Right lung (tissue), 5 donors: ENCODE measurements around the gene EOGT. TPM values are rescaled to one million over a fixed set of nuclear protein-coding genes. Genes with fewer than 3 reads are reported as not detected.

Experiments used
- DNase-seq, 2 donors: peaks; one replicate each; pipeline ENCODE4 v3.0.0-alpha.2; 2013
- polyA plus RNA-seq, 5 donors: library from polyadenylated mRNA; unstranded; fragments of 120-200 nt; gene quantifications; one replicate each; pipeline versions ENCODE4 v1.2.1 to v1.2.3, GENCODE V29; 2013; ENCODE audit warnings: inconsistent platforms in 1 of 5, low replicate concordance in 1 of 5; ENCODE audit not compliant: insufficient read length in 5 of 5, insufficient read depth in 1 of 5

Gene EOGT
- polyA plus RNA-seq, 5 donors = 33.5 to 44.5 (median 39.7) TPM

GRCh38 chr3:68964694-68965093 is 48.8 kb downstream of the EOGT start:
- no peak for DNase-seq

GRCh38 chr3:68963891-68964290 is 49.6 kb downstream of the EOGT start:
- no peak for DNase-seq

GRCh38 chr3:68963376-68963775 is 50.1 kb downstream of the EOGT start:
- DNase-seq = peak; percentile 24 to 32

GRCh38 chr3:68958932-68959331 is 54.6 kb downstream of the EOGT start:
- no peak for DNase-seq

GRCh38 chr3:68957895-68958294 is 55.6 kb downstream of the EOGT start:
- no peak for DNase-seq

- no peak for DNase-seq
Observed at GRCh38 chr3:68953816-68954444, 59.6 kb downstream of the EOGT start.

GRCh38 chr3:68945225-68945624 is 68.3 kb downstream of the EOGT start:
- no peak for DNase-seq

- no peak for DNase-seq
Observed at GRCh38 chr3:68943753-68944500, 69.6 kb downstream of the EOGT start.

- no peak for DNase-seq
Observed at GRCh38 chr3:68941055-68941454, 72.4 kb downstream of the EOGT start.

GRCh38 chr3:68936856-68937255 is 76.6 kb downstream of the EOGT start:
- peak; percentile 28 for DNase-seq

- DNase-seq = no peak
Observed at GRCh38 chr3:68935778-68936177, 77.7 kb downstream of the EOGT start.

- DNase-seq = no peak
Observed at GRCh38 chr3:68931406-68932149, 81.9 kb downstream of the EOGT start.

Other genes with a start within 250 kb of the EOGT start
- under 1 TPM; 0.10 to 0.27 (median 0.21) TPM for gene TAFA4, start 81.1 kb downstream of the EOGT start, polyA plus RNA-seq
- 10 to 100 TPM; 26.2 to 57.0 (median 54.5) TPM for gene TMF1, start 38.6 kb upstream of the EOGT start, polyA plus RNA-seq
- 100 to 1,000 TPM in 2 of 5 donors, 10 to 100 TPM in 3; 67.2 to 108 (median 87.0) TPM for gene UBA3, start 66.7 kb upstream of the EOGT start, polyA plus RNA-seq
- 100 to 1,000 TPM in 3 of 5 donors, 10 to 100 TPM in 2; 79.3 to 123 (median 106) TPM for gene ARL6IP5, start 71.3 kb upstream of the EOGT start, polyA plus RNA-seq
- 1 to 10 TPM in 1 of 5 donors, under 1 TPM in 4; 0.26 to 5.2 (median 0.57) TPM for gene LMOD3, start 108.9 kb upstream of the EOGT start, polyA plus RNA-seq